Measurements from ENCODE around the gene ABCC8.

The ABCC8 gene

DNA sequence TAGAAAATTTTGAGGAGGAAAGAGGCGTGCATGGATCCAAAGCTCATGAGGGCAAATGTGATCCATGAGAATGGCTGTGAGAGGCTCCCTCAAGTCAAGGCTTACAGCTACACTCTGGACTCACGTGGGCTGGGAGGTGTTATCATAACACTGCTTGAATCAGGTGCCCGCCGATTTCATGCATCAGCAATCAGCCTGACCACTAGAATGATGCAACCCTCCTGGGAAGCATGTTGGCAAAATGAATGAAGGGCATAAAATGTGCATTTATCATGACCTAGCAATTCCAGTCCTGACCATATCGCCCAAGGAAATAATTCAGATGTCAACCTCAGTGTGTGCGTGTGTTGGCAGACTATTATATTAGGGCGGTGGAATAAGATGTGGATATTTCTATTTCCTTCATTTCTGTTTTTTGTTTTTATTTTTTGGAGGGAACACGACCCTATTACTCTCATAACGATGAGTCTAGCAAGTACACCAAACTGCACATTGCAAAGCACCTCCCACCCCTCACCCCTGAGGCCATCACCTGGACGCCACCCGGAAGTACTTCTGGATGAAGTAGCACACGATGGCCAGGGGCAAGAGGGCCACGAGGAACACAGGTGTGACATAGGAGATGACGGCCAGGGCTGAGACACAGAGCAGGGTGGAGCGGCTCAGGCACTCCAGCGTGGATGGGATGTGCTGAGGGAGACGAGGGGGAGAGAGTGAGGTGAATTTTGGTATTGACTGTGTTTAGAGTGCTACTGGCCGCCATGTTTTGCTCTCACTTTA lies 72.5 kb downstream of the ABCC8 start (continued):
- TF ChIP-seq, protein P1, sequence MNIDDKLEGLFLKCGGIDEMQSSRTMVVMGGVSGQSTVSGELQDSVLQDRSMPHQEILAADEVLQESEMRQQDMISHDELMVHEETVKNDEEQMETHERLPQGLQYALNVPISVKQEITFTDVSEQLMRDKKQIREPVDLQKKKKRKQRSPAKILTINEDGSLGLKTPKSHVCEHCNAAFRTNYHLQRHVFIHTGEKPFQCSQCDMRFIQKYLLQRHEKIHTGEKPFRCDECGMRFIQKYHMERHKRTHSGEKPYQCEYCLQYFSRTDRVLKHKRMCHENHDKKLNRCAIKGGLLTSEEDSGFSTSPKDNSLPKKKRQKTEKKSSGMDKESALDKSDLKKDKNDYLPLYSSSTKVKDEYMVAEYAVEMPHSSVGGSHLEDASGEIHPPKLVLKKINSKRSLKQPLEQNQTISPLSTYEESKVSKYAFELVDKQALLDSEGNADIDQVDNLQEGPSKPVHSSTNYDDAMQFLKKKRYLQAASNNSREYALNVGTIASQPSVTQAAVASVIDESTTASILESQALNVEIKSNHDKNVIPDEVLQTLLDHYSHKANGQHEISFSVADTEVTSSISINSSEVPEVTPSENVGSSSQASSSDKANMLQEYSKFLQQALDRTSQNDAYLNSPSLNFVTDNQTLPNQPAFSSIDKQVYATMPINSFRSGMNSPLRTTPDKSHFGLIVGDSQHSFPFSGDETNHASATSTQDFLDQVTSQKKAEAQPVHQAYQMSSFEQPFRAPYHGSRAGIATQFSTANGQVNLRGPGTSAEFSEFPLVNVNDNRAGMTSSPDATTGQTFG (tag by site-specific recombination; IDR thresholded peaks at IDR 0.05; ENCODE audit: borderline replicate concordance): no peak
- TF ChIP-seq OSR2 (tag by site-specific recombination; IDR thresholded peaks at IDR 0.05) (no peak), ZNF366 (tag by site-specific recombination; conservative IDR thresholded peaks at IDR 0.05) (no peak; the same call in 1 of the 2 replicates), ZBTB20 (tag by site-specific recombination; IDR thresholded peaks at IDR 0.05) (0 out of 2 replicates have a peak, but pooled peaks have one; percentile 14), ZBTB11 (tag by site-specific recombination; conservative IDR thresholded peaks at IDR 0.05; ENCODE audit: low read depth) (no peak), ZNF266 (tag by site-specific recombination; IDR thresholded peaks at IDR 0.05; ENCODE audit: low read depth) (no peak), REPIN1 (tag by site-specific recombination; IDR thresholded peaks at IDR 0.05; ENCODE audit: low read depth) (no peak), ZNF214 (tag by site-specific recombination; IDR thresholded peaks at IDR 0.05; ENCODE audit: borderline replicate concordance) (no peak), ZNF692 (tag by site-specific recombination; IDR thresholded peaks at IDR 0.05) (peak; percentile 60), ZFP37 (tag by site-specific recombination; IDR thresholded peaks at IDR 0.05) (no peak), ZNF391 (tag by site-specific recombination; IDR thresholded peaks at IDR 0.05; ENCODE audit: borderline replicate concordance, low read depth) (no peak), ZNF449 (tag by site-specific recombination; IDR thresholded peaks at IDR 0.05) (no peak), ZNF785 (tag by site-specific recombination; IDR thresholded peaks at IDR 0.05) (no peak), ZNF747 (tag by site-specific recombination; IDR thresholded peaks at IDR 0.05) (no peak), ZNF623 (tag by site-specific recombination; IDR thresholded peaks at IDR 0.05) (no peak), ZNF560 (tag by site-specific recombination; IDR thresholded peaks at IDR 0.05; ENCODE audit: borderline replicate concordance) (no peak), ZFP3 (tag by site-specific recombination; IDR thresholded peaks at IDR 0.05; ENCODE audit: low read depth) (no peak), ZNF571 (tag by site-specific recombination; IDR thresholded peaks at IDR 0.05) (no peak), SALL2 (tag by site-specific recombination; IDR thresholded peaks at IDR 0.05; ENCODE audit: borderline replicate concordance) (no peak), ZNF221 (tag by site-specific recombination; IDR thresholded peaks at IDR 0.05; ENCODE audit: borderline replicate concordance) (no peak), ZNF184 (tag by site-specific recombination; IDR thresholded peaks at IDR 0.05) (no peak), ZBTB1 (tag by site-specific recombination; IDR thresholded peaks at IDR 0.05) (no peak), ZNF660 (tag by site-specific recombination; IDR thresholded peaks at IDR 0.05) (no peak), ZNF248 (tag by site-specific recombination; IDR thresholded peaks at IDR 0.05) (no peak), ZNF580 (tag by site-specific recombination; IDR thresholded peaks at IDR 0.05) (no peak), ZNF121 (tag by site-specific recombination; IDR thresholded peaks at IDR 0.05) (no peak), ZNF610 (tag by site-specific recombination; IDR thresholded peaks at IDR 0.05; ENCODE audit: borderline replicate concordance) (no peak)
